ENCODE data around the gene PDSS2.

PDSS2 gene

GRCh38 chr6:107110200-107110599, 349.2 kb downstream of the PDSS2 start:
- DNase-seq: no peak

- no peak for DNase-seq
Observed at GRCh38 chr6:107108201-107108890, 351.0 kb downstream of the PDSS2 start.

GRCh38 chr6:107107791-107108190, 351.6 kb downstream of the PDSS2 start:
- no peak for DNase-seq

- DNase-seq: no peak
Observed at GRCh38 chr6:107106165-107106564, 353.2 kb downstream of the PDSS2 start.

- DNase-seq: no peak
Observed at GRCh38 chr6:107105511-107106116, 353.8 kb downstream of the PDSS2 start.

- DNase-seq: no peak
Observed at GRCh38 chr6:107103082-107103481, 356.3 kb downstream of the PDSS2 start.
